Mesenchymal stem cell (in vitro differentiated cells and primary cell): ENCODE measurements around the gene NCLN.
"Not testable (repeated sequence)": the region's sequence is repeated elsewhere in the genome, so short reads cannot be mapped to it uniquely, and the experiment has no call there.

Experiments used
- DNase-seq: peaks from one replicate; pipeline ENCODE4 v3.0.0-alpha.2; 2013
- H2AFZ ChIP-seq: one replicate; pipeline ENCODE4 v1.6.1; 2013; ENCODE audit warnings: low read depth, mild to moderate bottlenecking, control low read depth, inconsistent platforms, low read length, moderate library complexity
- H2AK5ac ChIP-seq: 2 replicates; pipeline ENCODE4 v1.6.1; 2013; ENCODE audit warnings: low read length, moderate library complexity, mild to moderate bottlenecking, inconsistent platforms; ENCODE audit not compliant: severe bottlenecking
- H2BK120ac ChIP-seq: one replicate; pipeline ENCODE4 v1.6.1; 2013; ENCODE audit warnings: low read depth, mild to moderate bottlenecking, inconsistent platforms, low read length, moderate library complexity
- H2BK12ac ChIP-seq, 2 experiments: one replicate each; pipeline ENCODE4 v1.6.1; 2013; ENCODE audit warnings: inconsistent platforms in 2 of 2, low read length in 2 of 2, mild to moderate bottlenecking in 2 of 2, moderate library complexity in 2 of 2, control low read depth in 1 of 2
- H2BK15ac ChIP-seq: one replicate; pipeline ENCODE4 v1.6.1; 2013; ENCODE audit warnings: mild to moderate bottlenecking, low read depth, inconsistent platforms; ENCODE audit not compliant: poor library complexity, severe bottlenecking
- H2BK5ac ChIP-seq: 2 replicates; pipeline ENCODE4 v1.6.1; 2013; ENCODE audit warnings: low read depth, mild to moderate bottlenecking, low read length, control low read depth, inconsistent platforms; ENCODE audit not compliant: poor library complexity, severe bottlenecking
- H3K14ac ChIP-seq, 2 experiments: one replicate each; pipeline ENCODE4 v1.6.1; 2013; ENCODE audit warnings: inconsistent platforms in 2 of 2, low read length in 2 of 2, control low read depth in 1 of 2, mild to moderate bottlenecking in 1 of 2, moderate library complexity in 1 of 2
- H3K18ac ChIP-seq, 2 experiments: one replicate each; pipeline ENCODE4 v1.6.1; 2013; ENCODE audit warnings: inconsistent platforms in 2 of 2, low read length in 2 of 2, control low read depth in 1 of 2, low read depth in 1 of 2, mild to moderate bottlenecking in 1 of 2
- H3K23ac ChIP-seq, 2 experiments: one replicate each; pipeline ENCODE4 v1.6.1; 2013; ENCODE audit warnings: inconsistent platforms in 2 of 2, low read length in 2 of 2, mild to moderate bottlenecking in 2 of 2, moderate library complexity in 2 of 2, control low read depth in 1 of 2
- H3K27ac ChIP-seq: 2 replicates; pipeline ENCODE4 v1.5.1; 2013; ENCODE audit warnings: mild to moderate bottlenecking, moderate library complexity, low read length, control low read depth, inconsistent platforms; ENCODE audit not compliant: poor library complexity, severe bottlenecking
- H3K27me3 ChIP-seq, 2 experiments: 2 replicates each; pipeline versions ENCODE4 v1.6.1 to v1.7.0; 2013; ENCODE audit warnings: low read length in 2 of 2, mild to moderate bottlenecking in 2 of 2, moderate library complexity in 2 of 2, control low read depth in 1 of 2, inconsistent platforms in 1 of 2; ENCODE audit not compliant: control insufficient read depth in 1 of 2, insufficient read depth in 1 of 2
- H3K36me3 ChIP-seq, 2 experiments: 2 replicates each; pipeline versions ENCODE4 v1.6.1 to v1.7.0; 2013; ENCODE audit warnings: low read length in 2 of 2, control low read depth in 1 of 2, inconsistent platforms in 1 of 2, low read depth in 1 of 2, mild to moderate bottlenecking in 1 of 2; ENCODE audit not compliant: insufficient read depth in 2 of 2, control insufficient read depth in 1 of 2
- H3K4ac ChIP-seq, 2 experiments: one replicate each; pipeline ENCODE4 v1.6.1; 2013; ENCODE audit warnings: inconsistent platforms in 2 of 2, low read length in 2 of 2, mild to moderate bottlenecking in 2 of 2, moderate library complexity in 2 of 2, control low read depth in 1 of 2, low read depth in 1 of 2
- H3K4me1 ChIP-seq: 2 replicates; pipeline ENCODE4 v1.6.1; 2013; ENCODE audit warnings: low read depth, low read length, control low read depth; ENCODE audit not compliant: control insufficient read depth, insufficient read depth
- H3K4me2 ChIP-seq: 2 replicates; pipeline ENCODE4 v1.6.1; 2013; ENCODE audit warnings: low read length, mild to moderate bottlenecking, inconsistent platforms; ENCODE audit not compliant: poor library complexity, severe bottlenecking
- H3K4me3 ChIP-seq, 2 experiments: 2 replicates each; pipeline versions ENCODE4 v1.5.1 to v1.7.0; 2013; ENCODE audit warnings: low read length in 2 of 2, mild to moderate bottlenecking in 2 of 2, control low read depth in 1 of 2, low read depth in 1 of 2; ENCODE audit not compliant: insufficient read depth in 1 of 2
- H3K79me1 ChIP-seq: replicated peaks from 2 replicates; pipeline ENCODE4 v1.6.1; 2013; ENCODE audit warnings: mild to moderate bottlenecking, control low read depth, low read length, inconsistent platforms; ENCODE audit not compliant: poor library complexity, severe bottlenecking
- H3K9ac ChIP-seq: 2 replicates; pipeline ENCODE4 v1.7.0; 2013; ENCODE audit warnings: mild to moderate bottlenecking, low read length, moderate library complexity
- H3K9me3 ChIP-seq: 2 replicates; pipeline ENCODE4 v1.7.0; 2013; ENCODE audit warnings: mild to moderate bottlenecking, low read length; ENCODE audit not compliant: control insufficient read depth
- H4K8ac ChIP-seq: one replicate; pipeline ENCODE4 v1.6.1; 2013; ENCODE audit warnings: inconsistent platforms, mild to moderate bottlenecking, low read length, moderate library complexity
- H4K91ac ChIP-seq: one replicate; pipeline ENCODE4 v1.6.1; 2013; ENCODE audit warnings: mild to moderate bottlenecking, low read length, inconsistent platforms
- WGBS: methylation state at CpG from one replicate; pipeline ENCODE4 v1.1.7; 2013; ENCODE audit warnings: mixed read lengths; 5-methylcytosine and 5-hydroxymethylcytosine counted together

Gene NCLN

GRCh38 chr19:3201911-3202310 lies 16.2 kb downstream of the NCLN start:
- H3K18ac ChIP-seq: no peak overlapping the region
- no peaks in the 10 kb centered on the region for H3K4me1 ChIP-seq
- no peak overlapping the region for H3K14ac ChIP-seq
- H3K9ac ChIP-seq: no peak overlapping the region
- H3K27ac ChIP-seq: no peak overlapping the region
- H3K23ac ChIP-seq: no peak overlapping the region
- H2BK12ac ChIP-seq: no peak overlapping the region
- no peak overlapping the region for H3K4ac ChIP-seq
- no peak overlapping the region for H2BK120ac ChIP-seq
- H3K27me3 ChIP-seq: no peaks in the 10 kb centered on the region
- no peak overlapping the region for H2AFZ ChIP-seq
- H4K91ac ChIP-seq: no peak overlapping the region
- DNase-seq: no peak
- no peak overlapping the region for H2AK5ac ChIP-seq
- no peaks in the 10 kb centered on the region for H3K9me3 ChIP-seq
- no peak overlapping the region for H2BK15ac ChIP-seq
- H3K79me1 ChIP-seq: peaks cover 17% of the 10 kb centered on the region
- H3K4me3 ChIP-seq: no peak overlapping the region
- H3K4me2 ChIP-seq: no peak overlapping the region
- 95% methylated on average over 13 of the region's 14 CpGs for whole genome bisulfite sequencing
- H2BK5ac ChIP-seq: no peak overlapping the region
- H3K36me3 ChIP-seq: peaks cover 36 to 75% of the 10 kb centered on the region in 2 experiments
- H4K8ac ChIP-seq: no peak overlapping the region

GRCh38 chr19:3202346-3202745 lies 16.6 kb downstream of the NCLN start:
- no peak overlapping the region for H2BK15ac ChIP-seq
- no peak overlapping the region for H3K4me2 ChIP-seq
- no peak overlapping the region for H2BK120ac ChIP-seq
- no peak overlapping the region for H3K4ac ChIP-seq
- 95% methylated on average over 12 of the region's 12 CpGs for WGBS
- H3K27ac ChIP-seq: no peak overlapping the region
- H4K8ac ChIP-seq: no peak overlapping the region
- H2BK5ac ChIP-seq: no peak overlapping the region
- H2AFZ ChIP-seq: no peak overlapping the region
- peaks cover 40 to 75% of the 10 kb centered on the region in 2 experiments for H3K36me3 ChIP-seq
- H3K27me3 ChIP-seq: no peaks in the 10 kb centered on the region
- no peak for DNase-seq
- H3K79me1 ChIP-seq: peaks cover 16% of the 10 kb centered on the region
- H2BK12ac ChIP-seq: no peak overlapping the region
- no peak overlapping the region for H3K9ac ChIP-seq
- H3K14ac ChIP-seq: no peak overlapping the region
- H3K4me1 ChIP-seq: no peaks in the 10 kb centered on the region
- H3K18ac ChIP-seq: no peak overlapping the region
- no peak overlapping the region for H3K23ac ChIP-seq
- H2AK5ac ChIP-seq: no peak overlapping the region
- H3K9me3 ChIP-seq: no peaks in the 10 kb centered on the region
- H3K4me3 ChIP-seq: no peak overlapping the region
- H4K91ac ChIP-seq: no peak overlapping the region

DNA sequence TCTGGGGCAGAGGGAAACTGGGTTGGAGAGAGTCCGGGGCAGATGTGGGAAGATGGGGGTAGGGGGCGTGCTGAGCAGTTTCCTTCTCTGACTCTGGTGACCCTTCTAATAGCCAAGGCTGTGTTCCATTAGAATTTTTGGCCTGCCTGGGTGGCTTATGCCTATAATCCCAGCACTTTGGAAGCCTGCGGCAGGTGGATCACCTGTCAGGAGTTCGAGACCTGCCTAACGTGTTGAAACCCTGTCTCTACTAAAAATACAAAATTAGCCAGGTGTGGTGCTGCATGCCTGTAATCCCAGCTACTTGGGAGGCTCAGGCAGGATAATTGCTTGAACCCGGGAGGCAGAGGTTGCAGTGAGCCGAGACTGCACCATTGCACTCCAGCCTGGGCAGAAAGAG lies 17.2 kb downstream of the NCLN start:
- H3K27me3 ChIP-seq, H4K91ac ChIP-seq, H2AFZ ChIP-seq, H2AK5ac ChIP-seq, H3K4ac ChIP-seq, H2BK5ac ChIP-seq, H4K8ac ChIP-seq, H2BK15ac ChIP-seq, H3K9me3 ChIP-seq, H3K14ac ChIP-seq, H2BK120ac ChIP-seq, H3K4me3 ChIP-seq, H2BK12ac ChIP-seq, H3K9ac ChIP-seq, H3K27ac ChIP-seq, H3K4me2 ChIP-seq, H3K18ac ChIP-seq, H3K4me1 ChIP-seq, H3K23ac ChIP-seq, DNase-seq: not testable (repeated sequence)
- H3K36me3 ChIP-seq: peaks cover 46 to 80% of the 10 kb centered on the region in 2 experiments
- 99% methylated on average over 5 of the region's 7 CpGs for WGBS
- peaks cover 16% of the 10 kb centered on the region for H3K79me1 ChIP-seq

DNA sequence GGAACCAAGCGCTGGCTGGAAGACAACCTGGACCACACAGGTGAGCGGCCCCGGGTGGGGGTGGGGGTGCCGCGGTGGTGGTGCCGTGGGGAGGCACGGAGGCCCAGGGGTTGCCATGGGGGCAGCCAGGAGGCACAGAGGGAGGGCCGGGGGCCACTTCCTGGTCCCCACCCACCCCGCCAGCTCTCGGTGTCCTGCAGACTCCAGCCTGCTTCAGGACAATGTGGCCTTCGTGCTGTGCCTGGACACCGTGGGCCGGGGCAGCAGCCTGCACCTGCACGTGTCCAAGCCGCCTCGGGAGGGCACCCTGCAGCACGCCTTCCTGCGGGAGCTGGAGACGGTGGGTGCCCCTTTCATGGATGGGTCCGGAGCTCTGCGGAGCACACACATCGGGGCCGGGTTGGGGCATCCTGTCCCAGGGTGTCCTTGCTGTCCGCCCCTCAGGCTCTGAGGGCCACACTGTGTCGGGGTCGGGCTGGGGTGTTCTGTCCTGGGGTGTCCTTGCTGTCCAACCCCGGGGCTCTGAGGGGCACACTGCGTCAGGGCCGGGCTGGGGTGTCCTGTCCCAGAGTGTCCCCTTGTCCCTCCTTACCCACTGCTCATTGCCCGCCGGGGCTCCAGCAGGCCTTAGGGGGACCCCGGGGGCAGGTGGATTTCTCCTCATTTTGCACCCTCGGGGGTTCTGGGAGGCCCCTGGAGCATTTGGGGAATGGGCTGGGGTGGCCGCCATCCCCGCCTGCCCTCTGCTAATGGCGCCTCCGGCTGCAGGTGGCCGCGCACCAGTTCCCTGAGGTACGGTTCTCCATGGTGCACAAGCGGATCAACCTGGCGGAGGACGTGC lies 18.3 kb downstream of the NCLN start:
- Histone ChIP-seq H2AFZ (no peak overlapping the region), H3K23ac (no peak overlapping the region), H3K36me3 (peaks cover 44 to 85% of the 10 kb centered on the region in 2 experiments), H3K14ac (no peak overlapping the region), H2BK5ac (no peak overlapping the region), H2BK12ac (no peak overlapping the region), H3K27ac (no peak overlapping the region), H3K18ac (no peak overlapping the region), H4K8ac (no peak overlapping the region), H3K79me1 (peaks cover 15% of the 10 kb centered on the region), H2AK5ac (no peak overlapping the region), H2BK15ac (no peak overlapping the region), H3K4me2 (no peak overlapping the region), H3K27me3 (no peaks in the 10 kb centered on the region), H3K4me1 (no peaks in the 10 kb centered on the region), H3K9ac (no peak overlapping the region), H3K4me3 (no peak overlapping the region), H3K4ac (no peak overlapping the region), H2BK120ac (no peak overlapping the region), H4K91ac (no peak overlapping the region), H3K9me3 (no peaks in the 10 kb centered on the region)
- WGBS: 98% methylated on average over 43 of the region's 43 CpGs
- no peak for DNase-seq
